AG10803 (cell line): ENCODE data around the gene OR8G5.
"Not testable (repeated sequence)": the region's sequence is repeated elsewhere in the genome, so short reads cannot be mapped to it uniquely, and the experiment has no call there.

Experiments
- DNase-seq: peaks from one replicate; pipeline ENCODE4 v3.0.0; 2010; ENCODE audit warnings: low read depth
- H3K4me3 ChIP-seq: 2 replicates; pipeline ENCODE4 v1.5.1; 2011; ENCODE audit warnings: mild to moderate bottlenecking, low read length, control low read depth
- TF ChIP-seq, protein P1 (sequence below): conservative IDR thresholded peaks from 2 replicates; pipeline ENCODE4 v1.5.1; 2011; ENCODE audit warnings: mild to moderate bottlenecking, low read length, control low read depth, inconsistent platforms

The OR8G5 gene

GRCh38 chr11:124222407-124222806 is 33.8 kb upstream of the OR8G5 start:
- TF ChIP-seq, protein P1, sequence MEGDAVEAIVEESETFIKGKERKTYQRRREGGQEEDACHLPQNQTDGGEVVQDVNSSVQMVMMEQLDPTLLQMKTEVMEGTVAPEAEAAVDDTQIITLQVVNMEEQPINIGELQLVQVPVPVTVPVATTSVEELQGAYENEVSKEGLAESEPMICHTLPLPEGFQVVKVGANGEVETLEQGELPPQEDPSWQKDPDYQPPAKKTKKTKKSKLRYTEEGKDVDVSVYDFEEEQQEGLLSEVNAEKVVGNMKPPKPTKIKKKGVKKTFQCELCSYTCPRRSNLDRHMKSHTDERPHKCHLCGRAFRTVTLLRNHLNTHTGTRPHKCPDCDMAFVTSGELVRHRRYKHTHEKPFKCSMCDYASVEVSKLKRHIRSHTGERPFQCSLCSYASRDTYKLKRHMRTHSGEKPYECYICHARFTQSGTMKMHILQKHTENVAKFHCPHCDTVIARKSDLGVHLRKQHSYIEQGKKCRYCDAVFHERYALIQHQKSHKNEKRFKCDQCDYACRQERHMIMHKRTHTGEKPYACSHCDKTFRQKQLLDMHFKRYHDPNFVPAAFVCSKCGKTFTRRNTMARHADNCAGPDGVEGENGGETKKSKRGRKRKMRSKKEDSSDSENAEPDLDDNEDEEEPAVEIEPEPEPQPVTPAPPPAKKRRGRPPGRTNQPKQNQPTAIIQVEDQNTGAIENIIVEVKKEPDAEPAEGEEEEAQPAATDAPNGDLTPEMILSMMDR: no peak
- no peak for DNase-seq
- H3K4me3 ChIP-seq: no peak overlapping the region

- DNase-seq, H3K4me3 ChIP-seq: not testable (repeated sequence)
Observed at GRCh38 chr11:124224618-124225423, 31.4 kb upstream of the OR8G5 start.

GRCh38 chr11:124225471-124225870 is 30.7 kb upstream of the OR8G5 start:
- DNase-seq: no peak
- H3K4me3 ChIP-seq: no peak overlapping the region
- TF ChIP-seq, protein P1: no peak

- DNase-seq: no peak
- H3K4me3 ChIP-seq: no peak overlapping the region
- TF ChIP-seq, protein P1: no peak
Observed at GRCh38 chr11:124233376-124233775, 22.8 kb upstream of the OR8G5 start.

GRCh38 chr11:124238512-124238911 is 17.7 kb upstream of the OR8G5 start:
- TF ChIP-seq, protein P1: no peak
- no peak overlapping the region for H3K4me3 ChIP-seq
- DNase-seq: no peak

GRCh38 chr11:124240621-124241397 is 15.4 kb upstream of the OR8G5 start, which contains the start of gene OR8G1:
Gene OR8G1 (plus strand): TSS chr11:124241095. CDS start chr11:124249676, 8,581 bp downstream.
- DNase-seq: no peak
- TF ChIP-seq, protein P1: no peak
- no peak within 1 kb of the TSS for H3K4me3 ChIP-seq

DNA sequence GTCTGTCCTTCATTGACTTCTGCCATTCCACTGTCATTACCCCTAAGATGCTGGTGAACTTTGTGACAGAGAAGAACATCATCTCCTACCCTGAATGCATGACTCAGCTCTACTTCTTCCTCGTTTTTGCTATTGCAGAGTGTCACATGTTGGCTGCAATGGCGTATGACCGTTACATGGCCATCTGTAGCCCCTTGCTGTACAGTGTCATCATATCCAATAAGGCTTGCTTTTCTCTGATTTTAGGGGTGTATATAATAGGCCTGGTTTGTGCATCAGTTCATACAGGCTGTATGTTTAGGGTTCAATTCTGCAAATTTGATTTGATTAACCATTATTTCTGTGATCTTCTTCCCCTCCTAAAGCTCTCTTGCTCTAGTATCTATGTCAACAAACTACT is 6.3 kb upstream of the OR8G5 start:
- not testable (repeated sequence) for DNase-seq, H3K4me3 ChIP-seq

DNA sequence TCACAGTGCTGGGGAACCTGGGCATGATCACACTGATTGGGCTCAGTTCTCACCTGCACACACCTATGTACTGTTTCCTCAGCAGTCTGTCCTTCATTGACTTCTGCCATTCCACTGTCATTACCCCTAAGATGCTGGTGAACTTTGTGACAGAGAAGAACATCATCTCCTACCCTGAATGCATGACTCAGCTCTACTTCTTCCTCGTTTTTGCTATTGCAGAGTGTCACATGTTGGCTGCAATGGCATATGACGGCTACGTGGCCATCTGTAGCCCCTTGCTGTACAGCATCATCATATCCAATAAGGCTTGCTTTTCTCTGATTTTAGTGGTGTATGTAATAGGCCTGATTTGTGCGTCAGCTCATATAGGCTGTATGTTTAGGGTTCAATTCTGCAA is 8.9 kb downstream of the OR8G5 start:
- not testable (repeated sequence) for H3K4me3 ChIP-seq, DNase-seq

DNA sequence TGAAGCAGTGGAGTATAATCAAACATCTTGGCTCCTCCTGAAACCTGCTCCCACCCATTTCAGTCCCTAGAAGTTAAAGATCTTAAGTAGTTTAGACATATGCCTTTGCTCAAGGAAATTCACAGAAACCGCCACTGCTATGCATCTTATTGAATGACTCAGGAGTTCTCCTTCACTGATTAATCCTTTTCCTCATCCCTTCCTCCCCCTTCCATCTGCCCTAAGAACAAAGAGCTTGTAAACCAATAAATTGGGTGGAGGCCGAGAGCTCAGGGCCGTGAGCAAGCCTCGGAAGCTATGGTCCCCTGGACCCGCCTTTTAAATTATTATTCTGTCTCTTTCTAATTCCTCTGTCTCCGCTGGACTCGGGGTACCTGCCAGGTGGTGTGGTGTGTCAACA is 14.7 kb downstream of the OR8G5 start:
- DNase-seq, H3K4me3 ChIP-seq: not testable (repeated sequence)
